Right lung (tissue), 5 donors: ENCODE results near the gene DHX58. TPM values are rescaled to one million over a fixed set of nuclear protein-coding genes. Genes with fewer than 3 reads are reported as not detected.

Experiments
- DNase-seq, 2 donors: peaks; one replicate each; pipeline ENCODE4 v3.0.0-alpha.2; 2013
- polyA plus RNA-seq, 5 donors: library from polyadenylated mRNA; unstranded; fragments of 120-200 nt; gene quantifications; one replicate each; pipeline versions ENCODE4 v1.2.1 to v1.2.3, GENCODE V29; 2013; ENCODE audit warnings: inconsistent platforms in 1 of 5, low replicate concordance in 1 of 5; ENCODE audit not compliant: insufficient read length in 5 of 5, insufficient read depth in 1 of 5

Gene DHX58
- polyA plus RNA-seq, 5 donors = 13.9 to 20.1 (median 18.8) TPM

GRCh38 chr17:42130310-42130936 lies 17.9 kb upstream of the DHX58 start:
- no peak for DNase-seq

- no peak for DNase-seq
Observed at GRCh38 chr17:42129109-42129837, 16.8 kb upstream of the DHX58 start.

- no peak for DNase-seq
Observed at GRCh38 chr17:42127414-42127813, 14.9 kb upstream of the DHX58 start.

- no peak for DNase-seq
Observed at GRCh38 chr17:42126836-42127235, 14.3 kb upstream of the DHX58 start.

DNA sequence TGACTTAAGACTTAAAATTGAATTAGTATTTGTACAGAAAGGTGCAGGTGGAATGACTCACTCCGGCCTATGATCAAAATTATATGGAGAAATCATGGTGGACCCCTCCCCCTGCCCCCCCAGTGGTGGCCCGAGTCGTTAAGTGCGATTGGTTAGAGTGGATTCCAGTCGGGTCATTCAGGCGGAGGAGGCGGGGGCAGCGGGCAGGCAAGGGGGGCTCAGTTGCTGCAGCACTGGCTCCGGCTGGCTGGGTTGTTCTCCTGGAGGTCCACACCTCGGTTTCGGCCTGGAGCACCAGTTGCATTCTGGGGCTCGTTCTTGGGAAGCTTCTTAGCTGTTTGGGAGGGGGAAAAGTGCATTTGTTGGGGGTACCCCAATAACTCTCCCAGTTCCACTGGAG lies 13.1 kb upstream of the DHX58 start:
- DNase-seq = no peak

- no peak for DNase-seq
Observed at GRCh38 chr17:42124256-42124655, 11.7 kb upstream of the DHX58 start.

DNA sequence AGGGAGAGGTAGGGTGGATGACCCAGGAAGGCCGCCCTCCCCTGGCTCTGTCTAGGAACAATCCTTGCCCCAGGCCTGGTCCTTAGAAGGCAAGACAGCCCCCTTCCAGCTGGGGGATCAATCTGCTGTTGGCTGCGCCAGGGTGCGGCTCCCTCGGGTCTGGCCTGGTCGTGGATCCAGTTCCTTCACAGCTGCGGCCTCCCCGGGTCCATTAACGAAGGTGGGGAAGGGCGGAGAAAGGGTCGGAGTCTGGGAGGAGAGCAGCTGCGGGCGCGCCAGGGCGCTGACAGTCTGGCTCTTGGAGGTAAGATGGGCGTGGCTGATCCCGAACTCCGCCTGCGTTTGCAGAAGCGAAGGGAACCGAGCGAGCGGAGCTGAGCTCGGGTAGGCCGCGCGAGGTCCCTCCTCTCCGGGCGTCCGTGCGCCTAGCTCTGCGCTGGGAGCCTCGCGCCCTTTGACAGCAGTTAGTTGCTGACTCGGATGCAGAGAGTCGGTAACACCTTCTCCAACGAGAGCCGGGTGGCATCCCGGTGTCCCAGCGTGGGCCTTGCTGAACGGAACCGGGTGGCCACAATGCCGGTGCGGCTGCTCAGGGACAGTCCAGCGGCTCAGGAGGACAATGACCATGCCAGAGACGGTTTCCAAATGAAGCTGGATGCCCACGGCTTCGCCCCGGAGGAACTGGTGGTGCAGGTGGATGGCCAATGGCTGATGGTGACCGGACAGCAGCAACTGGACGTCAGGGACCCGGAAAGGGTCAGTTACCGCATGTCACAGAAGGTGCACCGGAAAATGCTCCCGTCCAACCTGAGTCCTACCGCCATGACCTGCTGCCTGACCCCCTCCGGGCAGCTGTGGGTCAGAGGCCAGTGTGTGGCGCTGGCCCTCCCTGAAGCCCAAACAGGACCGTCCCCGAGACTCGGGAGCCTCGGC lies 10.1 kb upstream of the DHX58 start, which contains the start of gene HSPB9:
Gene HSPB9 (plus strand): TSS at position 434 of the 933 bp plus-strand sequence. CDS start 47 bp downstream, at position 481.
- DNase-seq = no peak

- peak; percentile 69 to 77 for DNase-seq
Observed at GRCh38 chr17:42120770-42121769, 8.6 kb upstream of the DHX58 start, which contains the start of gene KAT2A. TSS of gene KAT2A (minus strand) at chr17:42121367. CDS start at chr17:42121304, 63 bp downstream.

DNA sequence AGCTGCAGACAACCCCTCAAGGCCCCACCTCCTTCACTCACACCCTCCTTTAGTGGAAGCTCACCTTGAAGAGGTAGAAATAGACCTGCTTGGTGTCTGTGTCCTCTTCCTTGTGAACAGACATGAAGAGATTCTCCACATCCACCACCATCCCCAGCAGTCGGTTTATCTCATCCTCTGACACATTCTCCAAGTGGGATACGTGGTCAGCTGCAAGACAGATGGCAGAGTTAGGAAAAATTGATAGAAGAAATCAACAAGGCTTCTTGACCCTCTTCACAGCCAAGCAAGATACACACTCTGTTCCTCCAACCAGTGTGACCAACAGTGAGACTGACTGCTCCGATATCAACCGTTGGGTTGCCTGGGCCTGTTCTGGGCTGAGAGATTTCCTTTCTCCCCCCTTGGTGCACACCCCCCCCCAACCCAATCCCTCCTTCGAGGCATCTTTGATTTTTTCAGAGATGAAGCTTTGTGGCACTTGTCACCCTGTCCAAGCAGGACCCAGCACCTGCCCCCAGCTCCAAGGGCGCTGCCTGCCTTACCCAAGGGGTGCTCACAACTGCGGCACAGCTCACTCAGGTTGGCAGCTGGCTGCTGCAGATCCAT lies 7.8 kb upstream of the DHX58 start:
- DNase-seq = no peak

- DNase-seq = no peak
Observed at GRCh38 chr17:42119301-42119700, 6.8 kb upstream of the DHX58 start.

GRCh38 chr17:42118545-42118944 lies 6.0 kb upstream of the DHX58 start:
- no peak for DNase-seq

- no peak for DNase-seq
Observed at GRCh38 chr17:42118126-42118510, 5.6 kb upstream of the DHX58 start.

GRCh38 chr17:42117397-42118125 lies 5.0 kb upstream of the DHX58 start:
- no peak for DNase-seq

GRCh38 chr17:42116705-42117396 lies 4.3 kb upstream of the DHX58 start:
- peak; percentile 53 to 70 for DNase-seq

- DNase-seq = no peak
Observed at GRCh38 chr17:42114118-42114517, 1.6 kb upstream of the DHX58 start.

- DNase-seq = no peak
Observed at GRCh38 chr17:42113293-42114069, 967 bp upstream of the DHX58 start.

- DNase-seq = peak in 1 of 2 donors; percentile 24
Observed at GRCh38 chr17:42111871-42112551, 503 bp downstream of the DHX58 start.

DNA sequence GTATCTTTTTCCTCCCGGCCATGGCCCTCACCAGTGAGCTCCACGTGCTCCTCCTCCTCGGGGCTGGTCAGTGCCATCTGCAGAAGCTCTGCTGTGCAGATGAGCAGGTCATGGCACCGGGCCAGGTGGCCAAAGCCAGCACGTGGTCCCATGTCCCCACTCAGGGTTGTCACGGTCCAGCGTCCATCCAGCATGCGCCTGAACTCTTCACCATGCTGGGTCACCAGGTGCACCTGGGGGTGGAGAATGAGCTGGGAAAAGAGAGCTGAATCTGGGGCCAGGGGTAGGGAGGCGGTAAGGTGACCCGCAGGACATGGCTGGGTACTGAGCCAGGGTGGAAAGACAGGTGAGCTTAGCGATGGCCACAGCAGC lies 1.3 kb downstream of the DHX58 start:
- DNase-seq = no peak
